GM19035 (cell line): ENCODE results near the gene FUT8.

ENCODE experiments used
- ATAC-seq: cut with Tn5 transposase; IDR thresholded peaks from one replicate; pipeline ENCODE4 v1.9.1; 2021; ENCODE audit not compliant: unreplicated experiment

FUT8 gene

GRCh38 chr14:65487783-65488494 is 75.4 kb downstream of the FUT8 start:
- ATAC-seq, result no peak

- no peak for ATAC-seq
These were observed 78.7 kb downstream of the FUT8 start for GRCh38 chr14:65491274-65491673.

DNA sequence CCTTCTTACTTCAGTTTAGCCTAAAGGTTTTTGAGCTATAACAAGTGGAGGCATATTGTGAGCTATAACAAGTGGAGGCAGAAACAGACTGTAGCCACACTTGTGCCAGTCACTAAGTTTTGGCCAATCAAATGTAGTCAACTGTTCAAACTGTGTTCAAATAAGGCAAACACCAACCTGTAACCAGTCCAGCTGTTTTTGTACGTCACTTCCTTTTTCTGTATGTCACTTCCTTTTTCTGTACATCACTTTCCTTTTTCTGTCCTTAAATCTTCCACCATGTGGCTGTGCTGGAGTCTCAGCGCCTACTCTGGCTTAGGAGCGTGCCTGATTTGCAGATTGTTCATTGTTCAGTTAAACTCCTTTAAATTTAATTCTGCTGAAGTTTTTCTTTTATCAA is 79.7 kb downstream of the FUT8 start:
- no peak for ATAC-seq

DNA sequence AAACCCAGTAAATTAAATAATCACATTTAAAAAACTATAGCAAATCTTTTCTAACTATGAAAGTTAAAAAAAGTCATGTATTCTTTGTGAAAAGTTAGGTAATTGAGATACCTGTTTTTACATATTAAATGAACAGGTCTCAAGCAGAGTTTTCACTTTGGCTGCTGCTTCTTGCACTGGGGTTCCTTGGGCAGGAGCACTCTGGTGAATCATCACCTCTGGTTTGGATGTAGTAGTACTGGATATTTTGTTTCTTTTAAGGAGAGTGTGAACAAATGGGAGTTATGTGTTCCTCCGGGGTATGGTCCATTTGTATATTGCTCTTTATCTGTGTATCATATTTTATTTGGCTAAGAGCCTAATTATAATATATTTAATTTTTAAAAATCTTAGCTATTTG is 82.7 kb downstream of the FUT8 start:
- ATAC-seq, result no peak

GRCh38 chr14:65496178-65496993 is 83.9 kb downstream of the FUT8 start:
- ATAC-seq, result no peak

DNA sequence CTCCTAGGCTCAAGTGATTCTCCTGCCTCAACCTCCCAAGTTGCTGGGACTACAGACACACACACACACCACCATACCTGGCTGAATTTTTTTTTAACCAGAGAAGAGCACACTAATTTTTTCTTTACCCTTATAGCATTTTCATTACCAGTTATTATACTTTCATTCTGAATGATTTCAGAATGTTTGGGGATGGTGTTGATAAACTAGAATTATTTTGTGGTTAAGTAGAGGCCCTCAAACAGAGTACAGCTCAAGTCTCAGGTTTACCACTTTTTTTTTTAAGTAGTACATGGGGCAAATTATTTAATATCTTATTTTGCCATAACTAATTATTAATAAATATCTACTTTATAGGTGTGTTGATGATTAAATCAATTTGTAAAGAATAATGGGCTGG is 86.6 kb downstream of the FUT8 start:
- ATAC-seq, result no peak

- ATAC-seq, result no peak
These were observed 87.5 kb downstream of the FUT8 start for GRCh38 chr14:65500075-65500474.

- no peak for ATAC-seq
These were observed 88.8 kb downstream of the FUT8 start for GRCh38 chr14:65501328-65501727.

GRCh38 chr14:65502676-65503124 is 90.2 kb downstream of the FUT8 start:
- ATAC-seq, result no peak

- no peak for ATAC-seq
These were observed 91.2 kb downstream of the FUT8 start for GRCh38 chr14:65503771-65504170.

GRCh38 chr14:65506801-65507200 is 94.3 kb downstream of the FUT8 start:
- no peak for ATAC-seq

DNA sequence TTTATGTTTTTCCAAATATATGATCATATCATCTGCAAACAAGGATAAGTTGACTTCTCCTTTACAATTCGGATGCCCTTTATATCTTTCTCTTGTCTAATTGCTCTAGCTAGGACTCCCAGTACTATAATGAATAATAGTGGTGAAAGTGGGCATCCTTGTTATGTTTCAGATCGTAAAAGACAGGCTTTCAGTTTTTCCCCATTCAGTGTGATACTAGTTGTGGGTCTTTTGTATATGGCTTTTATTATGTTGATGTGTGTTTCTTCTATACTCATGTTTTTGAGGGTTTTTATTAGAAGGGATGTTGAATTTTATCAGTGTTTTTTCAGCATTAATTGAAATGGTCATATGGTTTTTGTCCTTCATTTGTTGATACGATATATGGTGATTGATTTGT is 97.3 kb downstream of the FUT8 start:
- ATAC-seq, result no peak

DNA sequence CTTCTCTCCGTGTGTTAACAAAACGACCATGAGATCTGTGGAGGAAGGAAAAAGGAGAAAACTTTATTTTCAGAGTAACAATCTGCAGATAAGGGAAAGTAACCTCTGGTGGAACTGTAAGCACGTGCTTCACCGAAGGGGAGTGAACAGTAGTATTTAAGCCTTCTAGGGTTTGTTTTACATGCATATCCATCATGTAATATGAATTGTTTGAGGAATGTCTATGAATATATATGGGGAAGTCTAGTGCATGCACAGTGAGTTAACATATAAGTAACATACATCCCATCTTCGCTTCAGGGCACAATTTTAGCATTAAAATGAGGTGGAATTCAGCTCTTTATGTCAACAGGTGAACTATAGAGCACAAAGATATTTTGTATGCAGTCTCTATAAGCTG is 101.1 kb downstream of the FUT8 start:
- ATAC-seq, result no peak

DNA sequence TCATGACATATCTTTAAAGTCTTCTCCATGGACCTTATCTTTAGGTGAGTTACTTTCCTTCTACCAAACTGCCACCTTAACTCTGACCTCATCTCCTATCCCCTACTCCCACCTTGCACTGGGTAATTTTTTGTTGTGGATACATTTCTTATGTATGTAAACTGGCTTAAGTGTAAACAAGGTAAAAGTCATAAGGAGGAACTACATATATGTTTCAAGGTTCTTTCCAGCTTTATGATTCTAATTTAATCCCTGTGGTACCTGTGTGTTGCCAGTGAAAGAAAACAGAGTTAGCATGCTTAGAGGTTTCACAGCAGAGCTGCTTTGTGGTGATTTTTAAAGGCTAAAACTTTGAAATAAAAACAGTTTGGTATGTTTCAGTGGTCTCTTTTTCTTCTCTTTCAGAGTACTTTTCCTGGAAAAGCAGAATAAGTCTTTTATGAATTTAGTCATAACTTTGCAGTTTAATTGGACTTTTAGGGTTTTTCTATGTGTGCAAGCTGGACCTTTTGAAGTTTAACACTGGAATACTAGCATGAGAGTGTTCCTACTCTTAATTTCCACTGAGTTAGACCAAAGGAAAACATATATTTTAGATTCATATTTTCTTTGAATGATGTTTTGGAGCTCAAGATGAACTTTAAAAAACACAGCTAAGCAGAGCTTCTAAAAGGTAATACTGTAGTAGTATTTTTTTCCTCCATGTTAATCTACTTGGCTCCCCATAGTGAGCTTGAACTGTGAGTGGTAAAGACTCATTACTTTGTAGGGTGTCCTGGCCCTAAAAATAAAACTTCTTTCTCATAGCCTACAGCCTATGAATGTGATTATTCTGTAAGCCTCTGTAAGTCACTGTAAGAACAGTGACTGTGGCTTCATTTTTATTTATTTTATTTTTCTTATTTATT is 105.4 kb downstream of the FUT8 start:
- ATAC-seq, result no peak

DNA sequence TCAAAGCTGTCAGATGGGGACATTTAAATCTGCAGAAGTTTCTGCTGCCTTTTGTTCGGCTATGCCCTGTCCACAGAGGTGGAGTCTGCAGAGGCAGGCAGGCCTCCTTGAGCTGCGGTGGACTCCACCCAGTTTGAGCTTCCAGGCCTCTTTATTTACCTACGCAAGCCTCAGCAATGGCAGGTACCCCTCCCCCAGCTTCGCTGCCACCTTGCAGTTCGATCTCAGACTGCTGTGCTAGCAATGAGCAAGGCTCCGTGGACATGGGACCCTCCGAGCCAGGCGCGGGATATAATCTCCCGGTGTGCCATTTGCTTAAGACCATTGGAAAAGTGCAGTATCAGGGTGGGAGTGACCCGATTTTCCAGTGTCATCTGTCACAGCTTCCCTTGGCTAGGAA is 115.5 kb downstream of the FUT8 start:
- no peak for ATAC-seq

DNA sequence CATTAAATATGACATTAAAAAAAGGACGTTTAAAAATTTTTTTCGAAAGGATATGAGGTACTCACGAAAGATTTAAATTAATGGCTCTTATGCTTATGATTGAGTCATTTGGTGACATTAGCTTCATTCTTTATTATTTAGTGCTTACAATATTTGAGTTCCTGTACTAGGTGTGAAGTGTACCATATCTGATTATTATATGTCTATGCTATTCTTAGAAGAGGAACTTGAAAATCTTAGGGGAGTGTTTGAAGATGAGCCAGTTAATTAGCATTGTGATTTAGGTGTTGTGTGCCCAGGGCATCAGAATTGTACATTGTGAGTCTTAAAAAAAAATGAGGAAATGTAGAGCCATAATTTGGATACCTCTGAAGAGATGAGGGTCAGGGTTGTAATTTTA is 118.6 kb downstream of the FUT8 start:
- no peak for ATAC-seq

DNA sequence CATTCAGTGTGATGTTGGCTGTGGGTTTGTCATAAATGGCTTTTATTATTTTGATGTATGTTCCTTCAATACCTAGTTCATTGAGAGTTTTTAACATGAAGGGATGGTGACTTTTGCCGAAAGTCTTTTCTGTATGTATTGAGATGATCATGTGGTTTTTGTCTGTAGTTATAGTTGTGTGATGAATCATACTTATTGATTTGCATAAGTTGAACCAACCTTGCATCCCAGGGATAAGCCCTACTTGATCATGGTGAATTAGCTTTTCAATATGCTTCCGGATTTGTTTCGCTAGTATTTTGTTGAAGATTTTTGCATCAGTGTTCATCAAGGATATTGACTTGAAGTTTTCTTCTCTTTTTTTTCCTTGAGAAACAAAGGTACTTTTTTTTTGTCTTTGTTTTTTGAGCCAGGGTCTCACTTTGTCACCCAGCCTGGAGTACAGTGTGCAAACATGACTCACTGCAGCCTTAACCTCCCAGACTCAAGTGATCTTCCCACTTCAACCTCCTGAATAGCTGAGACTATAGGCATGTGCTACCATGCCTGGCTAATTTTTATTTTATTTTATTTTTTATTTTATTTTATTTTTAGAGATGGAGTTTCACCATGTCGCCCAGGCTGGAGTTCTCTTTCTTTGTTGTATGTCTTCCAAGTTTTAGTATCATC is 121.3 kb downstream of the FUT8 start:
- no peak for ATAC-seq

GRCh38 chr14:65536781-65537423 is 124.4 kb downstream of the FUT8 start:
- ATAC-seq, result no peak

DNA sequence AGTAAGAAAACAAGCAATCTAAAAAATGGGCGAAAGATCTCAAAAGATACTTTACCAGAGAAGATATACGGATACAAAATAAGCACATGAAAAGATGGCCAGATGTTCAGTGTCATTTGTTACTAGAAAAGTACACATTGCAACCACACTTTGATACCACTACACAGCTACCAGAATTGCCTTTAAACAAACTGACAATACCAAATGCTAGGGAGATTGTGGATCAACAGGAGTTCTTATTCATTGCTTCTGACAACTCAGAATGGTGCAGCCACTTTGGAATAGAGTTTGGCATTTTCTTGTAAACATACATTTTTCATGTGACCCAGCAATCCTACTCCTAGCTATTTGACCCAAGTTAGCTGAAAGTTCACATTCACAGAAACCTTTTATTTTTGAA is 136.3 kb downstream of the FUT8 start:
- ATAC-seq, result no peak

GRCh38 chr14:65549429-65549828 is 136.9 kb downstream of the FUT8 start:
- no peak for ATAC-seq
